ACC112 (cell line): ENCODE results near the gene ITGB7.
"Not testable (repeated sequence)": the region's sequence is repeated elsewhere in the genome, so short reads cannot be mapped to it uniquely, and the experiment has no call there.

ENCODE experiments used
- H2AFZ ChIP-seq: fragments of 200-600 bp; sonication (generic); one replicate; pipeline ENCODE4 v1.6.0; 2017; ENCODE audit warnings: antibody characterized with exemption, low read length; ENCODE audit not compliant: unreplicated experiment
- H3K27ac ChIP-seq: fragments of 200-600 bp; sonication (generic); 2 replicates; pipeline ENCODE4 v1.5.1; 2014; ENCODE audit warnings: low read depth, mild to moderate bottlenecking, antibody characterized with exemption, low read length, moderate library complexity
- H3K27me3 ChIP-seq: fragments of 200-600 bp; sonication (generic); 2 replicates; pipeline ENCODE4 v1.6.1; 2014; ENCODE audit warnings: mild to moderate bottlenecking, antibody characterized with exemption, low read length, moderate library complexity, mixed read lengths; ENCODE audit not compliant: insufficient read depth
- H3K36me3 ChIP-seq: fragments of 200-600 bp; sonication (generic); 2 replicates; pipeline ENCODE4 v1.6.1; 2016; ENCODE audit warnings: mild to moderate bottlenecking, antibody characterized with exemption, low read length, moderate library complexity, mixed read lengths; ENCODE audit not compliant: insufficient read depth
- H3K4me1 ChIP-seq: fragments of 200-600 bp; sonication (generic); one replicate; pipeline ENCODE4 v1.6.1; 2016; ENCODE audit warnings: low read length, mixed read lengths; ENCODE audit not compliant: insufficient read depth, unreplicated experiment, control insufficient read depth
- H3K4me3 ChIP-seq: fragments of 200-600 bp; sonication (generic); 2 replicates; pipeline ENCODE4 v1.5.1; 2014; ENCODE audit warnings: mild to moderate bottlenecking, low read depth, low read length
- H3K79me2 ChIP-seq: fragments of 200-600 bp; sonication (generic); one replicate; pipeline ENCODE4 v1.6.0; 2016; ENCODE audit warnings: low read length; ENCODE audit not compliant: control insufficient read depth, unreplicated experiment, insufficient read depth

ITGB7 gene

GRCh38 chr12:53186745-53187144 is 20.3 kb downstream of the ITGB7 start:
- Histone ChIP-seq H3K4me3 (no peak overlapping the region), H3K4me1 (peaks cover 23% of the 10 kb centered on the region), H3K79me2 (peaks cover 19% of the 10 kb centered on the region), H2AFZ (no peak overlapping the region), H3K36me3 (peaks cover 33% of the 10 kb centered on the region; the same call in 1 of the 2 replicates), H3K27me3 (no peaks in the 10 kb centered on the region), H3K27ac (no peak overlapping the region)

- Histone ChIP-seq H3K4me1 (peaks cover 25% of the 10 kb centered on the region), H3K36me3 (peaks cover 35% of the 10 kb centered on the region; the same call in 1 of the 2 replicates), H3K27me3 (no peaks in the 10 kb centered on the region), H3K79me2 (peaks cover 23% of the 10 kb centered on the region), H3K27ac (no peak overlapping the region), H2AFZ (no peak overlapping the region), H3K4me3 (no peak overlapping the region)
Measured at GRCh38 chr12:53185582-53186153, 21.4 kb downstream of the ITGB7 start.

GRCh38 chr12:53184828-53185227 is 22.2 kb downstream of the ITGB7 start:
- Histone ChIP-seq H2AFZ (no peak overlapping the region), H3K36me3 (peaks cover 35% of the 10 kb centered on the region; the same call in 1 of the 2 replicates), H3K27ac (no peak overlapping the region)

GRCh38 chr12:53182903-53183302 is 24.1 kb downstream of the ITGB7 start:
- Histone ChIP-seq H3K27ac (no peak overlapping the region), H3K27me3 (no peaks in the 10 kb centered on the region), H3K4me3 (peak overlapping the region; percentile 90), H3K4me1 (peaks cover 25% of the 10 kb centered on the region), H3K79me2 (peaks cover 23% of the 10 kb centered on the region), H3K36me3 (peaks cover 35% of the 10 kb centered on the region; the same call in 1 of the 2 replicates), H2AFZ (no peak overlapping the region)

More at GRCh38 chr12:53184828-53185227, 22.2 kb downstream of the ITGB7 start:
- Histone ChIP-seq H3K79me2 (peaks cover 23% of the 10 kb centered on the region), H3K4me1 (peaks cover 26% of the 10 kb centered on the region), H3K27me3 (no peaks in the 10 kb centered on the region), H3K4me3 (no peak overlapping the region)

- H3K4me3 ChIP-seq = peak overlapping the region; percentile 90
- peaks cover 23% of the 10 kb centered on the region for H3K79me2 ChIP-seq
- H3K36me3 ChIP-seq = peaks cover 30% of the 10 kb centered on the region; the same call in 1 of the 2 replicates
- no peaks in the 10 kb centered on the region for H3K27me3 ChIP-seq
- peaks cover 25% of the 10 kb centered on the region for H3K4me1 ChIP-seq
- no peak overlapping the region for H2AFZ ChIP-seq
- H3K27ac ChIP-seq = peak overlapping the region; percentile 85
Measured at GRCh38 chr12:53181935-53182334, 25.1 kb downstream of the ITGB7 start.

- Histone ChIP-seq H3K36me3 (peaks cover 23% of the 10 kb centered on the region; the same call in 1 of the 2 replicates), H3K4me1 (peaks cover 25% of the 10 kb centered on the region), H3K27ac (peak overlapping the region; percentile 85), H3K4me3 (peak overlapping the region; percentile 90), H3K79me2 (peaks cover 23% of the 10 kb centered on the region), H3K27me3 (no peaks in the 10 kb centered on the region), H2AFZ (peak overlapping the region; percentile 83)
Measured at GRCh38 chr12:53180931-53181645, 26.0 kb downstream of the ITGB7 start.

- Histone ChIP-seq H3K27me3 (no peaks in the 10 kb centered on the region), H3K27ac (peak within 1 kb of the TSS; percentile 85), H2AFZ (peak within 1 kb of the TSS; percentile 86), H3K36me3 (peaks cover 20% of the 10 kb centered on the region; the same call in 1 of the 2 replicates), H3K79me2 (peaks cover 23% of the 10 kb centered on the region), H3K4me3 (peak within 1 kb of the TSS; percentile 90), H3K4me1 (peaks cover 28% of the 10 kb centered on the region)
Measured at GRCh38 chr12:53180220-53180930, 26.7 kb downstream of the ITGB7 start, which contains the start of the genes CSAD and ZNF740. Gene CSAD (minus strand): TSS chr12:53180925. CDS start chr12:53173470, 7,455 bp downstream. Gene ZNF740 (plus strand): TSS chr12:53180722. CDS start chr12:53181984, 1,262 bp downstream.

GRCh38 chr12:53179687-53180219 is 27.3 kb downstream of the ITGB7 start:
- peak overlapping the region; percentile 86 for H2AFZ ChIP-seq
- H3K4me3 ChIP-seq = peak overlapping the region; percentile 90
- H3K4me1 ChIP-seq = peaks cover 35% of the 10 kb centered on the region
- H3K36me3 ChIP-seq = peaks cover 15% of the 10 kb centered on the region; the same call in 1 of the 2 replicates
- peak overlapping the region; percentile 85 for H3K27ac ChIP-seq
- H3K79me2 ChIP-seq = peaks cover 23% of the 10 kb centered on the region
- no peaks in the 10 kb centered on the region for H3K27me3 ChIP-seq

GRCh38 chr12:53178803-53179202 is 28.2 kb downstream of the ITGB7 start:
- H3K27me3 ChIP-seq, H2AFZ ChIP-seq, H3K27ac ChIP-seq, H3K4me3 ChIP-seq: not testable (repeated sequence)
- Histone ChIP-seq H3K36me3 (peaks cover 13% of the 10 kb centered on the region; the same call in 1 of the 2 replicates), H3K4me1 (peaks cover 40% of the 10 kb centered on the region), H3K79me2 (peaks cover 20% of the 10 kb centered on the region)

- Histone ChIP-seq H3K79me2 (peaks cover 11% of the 10 kb centered on the region), H3K4me1 (peaks cover 36% of the 10 kb centered on the region)
- H3K27me3 ChIP-seq, H3K4me3 ChIP-seq, H2AFZ ChIP-seq, H3K36me3 ChIP-seq, H3K27ac ChIP-seq: not testable (repeated sequence)
Measured at GRCh38 chr12:53177447-53177846, 29.6 kb downstream of the ITGB7 start.
